ENCODE measurements around the gene PLEKHA1. TPM values are rescaled to one million over a fixed set of nuclear protein-coding genes. Genes with fewer than 3 reads are reported as not detected.

PLEKHA1 gene
- total RNA-seq, 2 donors from 2014 or later = 24.2 to 35.2 TPM

- Histone ChIP-seq H3K9me3 (no peaks in the 10 kb centered on the region), H3K27ac (no peak overlapping the region), H3K4me3 (no peak overlapping the region), H3K36me3 (no peaks in the 10 kb centered on the region), H3K4me1 (replicated peaks) (no peaks in the 10 kb centered on the region), H3K27me3 (replicated peaks; ENCODE audit: insufficient read depth) (no peaks in the 10 kb centered on the region)
- intact Hi-C loops (cut with DNase I) = no loop called here
- no peak for DNase-seq (ENCODE audit: low spot score)
- TF ChIP-seq POLR2AphosphoS5 (IDR thresholded peaks at IDR 0.05) = no peak
- no peak for TF ChIP-seq POLR2A (IDR thresholded peaks at IDR 0.05)
- TF ChIP-seq, protein P1, sequence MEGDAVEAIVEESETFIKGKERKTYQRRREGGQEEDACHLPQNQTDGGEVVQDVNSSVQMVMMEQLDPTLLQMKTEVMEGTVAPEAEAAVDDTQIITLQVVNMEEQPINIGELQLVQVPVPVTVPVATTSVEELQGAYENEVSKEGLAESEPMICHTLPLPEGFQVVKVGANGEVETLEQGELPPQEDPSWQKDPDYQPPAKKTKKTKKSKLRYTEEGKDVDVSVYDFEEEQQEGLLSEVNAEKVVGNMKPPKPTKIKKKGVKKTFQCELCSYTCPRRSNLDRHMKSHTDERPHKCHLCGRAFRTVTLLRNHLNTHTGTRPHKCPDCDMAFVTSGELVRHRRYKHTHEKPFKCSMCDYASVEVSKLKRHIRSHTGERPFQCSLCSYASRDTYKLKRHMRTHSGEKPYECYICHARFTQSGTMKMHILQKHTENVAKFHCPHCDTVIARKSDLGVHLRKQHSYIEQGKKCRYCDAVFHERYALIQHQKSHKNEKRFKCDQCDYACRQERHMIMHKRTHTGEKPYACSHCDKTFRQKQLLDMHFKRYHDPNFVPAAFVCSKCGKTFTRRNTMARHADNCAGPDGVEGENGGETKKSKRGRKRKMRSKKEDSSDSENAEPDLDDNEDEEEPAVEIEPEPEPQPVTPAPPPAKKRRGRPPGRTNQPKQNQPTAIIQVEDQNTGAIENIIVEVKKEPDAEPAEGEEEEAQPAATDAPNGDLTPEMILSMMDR (IDR thresholded peaks at IDR 0.05) = no peak
- WGBS = 92% methylated on average over 16 of the region's 16 CpGs
Measured at GRCh38 chr10:122327237-122328206, 47.0 kb upstream of the PLEKHA1 start.

DNA sequence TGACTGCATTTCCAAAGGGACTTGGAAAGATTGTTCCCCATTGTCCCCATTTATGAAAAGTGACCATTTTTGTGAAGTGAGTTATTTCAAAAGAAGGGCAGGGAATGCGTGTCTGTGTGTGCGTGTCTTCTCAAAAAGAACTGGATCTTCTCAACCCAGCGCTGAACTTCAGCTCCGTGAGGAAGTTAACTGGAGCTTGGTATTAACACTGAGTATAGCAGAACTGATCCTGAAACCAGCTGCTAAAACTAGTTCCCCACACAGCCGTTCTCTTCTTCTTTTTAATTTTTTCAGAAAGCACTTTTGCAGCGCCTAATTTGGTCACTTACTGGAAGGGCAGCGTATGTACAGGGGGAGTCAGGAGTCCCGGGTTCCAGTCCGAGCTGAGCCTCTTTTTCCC, 45.8 kb upstream of the PLEKHA1 start:
- TF ChIP-seq, protein P1 (IDR thresholded peaks at IDR 0.05) = no peak
- no peak for TF ChIP-seq POLR2A (IDR thresholded peaks at IDR 0.05)
- no peak for TF ChIP-seq POLR2AphosphoS5 (IDR thresholded peaks at IDR 0.05)
- 65% methylated on average over 9 of the region's 9 CpGs for WGBS
- Histone ChIP-seq H3K27me3 (replicated peaks; ENCODE audit: insufficient read depth) (no peaks in the 10 kb centered on the region), H3K9me3 (no peaks in the 10 kb centered on the region), H3K36me3 (no peaks in the 10 kb centered on the region), H3K4me1 (replicated peaks) (no peaks in the 10 kb centered on the region), H3K4me3 (no peak overlapping the region), H3K27ac (no peak overlapping the region)
- intact Hi-C loops (cut with DNase I) = no loop called here
- no peak for DNase-seq (ENCODE audit: low spot score)

GRCh38 chr10:122329416-122329815, 45.1 kb upstream of the PLEKHA1 start:
- 78% methylated on average over 13 of the region's 13 CpGs for WGBS
- Histone ChIP-seq H3K9me3 (no peaks in the 10 kb centered on the region), H3K4me1 (replicated peaks) (no peaks in the 10 kb centered on the region), H3K27ac (no peak overlapping the region), H3K36me3 (no peaks in the 10 kb centered on the region), H3K27me3 (replicated peaks; ENCODE audit: insufficient read depth) (no peaks in the 10 kb centered on the region), H3K4me3 (no peak overlapping the region)
- no peak for DNase-seq (ENCODE audit: low spot score)
- TF ChIP-seq, protein P1 (IDR thresholded peaks at IDR 0.05) = no peak
- TF ChIP-seq POLR2A (IDR thresholded peaks at IDR 0.05) (no peak), POLR2AphosphoS5 (IDR thresholded peaks at IDR 0.05) (no peak)
- intact Hi-C loops (cut with DNase I) = no loop called here

GRCh38 chr10:122331100-122331499, 43.4 kb upstream of the PLEKHA1 start:
- H3K27me3 ChIP-seq (replicated peaks; ENCODE audit: insufficient read depth) = no peaks in the 10 kb centered on the region
- intact Hi-C loops (cut with DNase I) = no loop called here
- H3K27ac ChIP-seq = no peak overlapping the region
- no peaks in the 10 kb centered on the region for H3K36me3 ChIP-seq
- no peaks in the 10 kb centered on the region for H3K9me3 ChIP-seq
- DNase-seq (ENCODE audit: low spot score) = no peak
- no peaks in the 10 kb centered on the region for H3K4me1 ChIP-seq (replicated peaks)
- no peak overlapping the region for H3K4me3 ChIP-seq
- TF ChIP-seq POLR2AphosphoS5 (IDR thresholded peaks at IDR 0.05) = no peak
- TF ChIP-seq, protein P1 (IDR thresholded peaks at IDR 0.05) = no peak
- 80% methylated on average over 7 of the region's 7 CpGs for WGBS

Measured in prostate gland (tissue), 2 donors.